HL-60 (cell line): Measurements from ENCODE around the gene SIGLEC6.
A peak's percentile ranks its signal among the peaks of the same experiment; 100 is the strongest.

Experiments
- DNase-seq, 2 experiments: peaks; one replicate each; pipeline ENCODE4 v3.0.0-alpha.2; 2010 to 2020; ENCODE audit warnings: low read depth in 1 of 2, low spot score in 1 of 2
- H3K27ac ChIP-seq: fragments of 250-450 bp; sonication (Bioruptor Pico); replicated peaks from 2 replicates; pipeline ENCODE4 v1.5.1; 2020; ENCODE audit warnings: mild to moderate bottlenecking, moderate library complexity
- H3K27me3 ChIP-seq: fragments of 250-450 bp; sonication (Bioruptor Pico); 2 replicates; pipeline ENCODE4 v1.5.1; 2021; ENCODE audit warnings: mild to moderate bottlenecking, moderate library complexity; ENCODE audit not compliant: insufficient read depth, poor library complexity, severe bottlenecking
- H3K4me3 ChIP-seq: replicated peaks from 2 replicates; pipeline ENCODE4 v1.5.1; 2011; ENCODE audit warnings: mild to moderate bottlenecking, control low read depth, low read length; ENCODE audit not compliant: insufficient read depth
- CTCF ChIP-seq: IDR thresholded peaks from one replicate; pipeline ENCODE4 v1.5.1; 2011; ENCODE audit warnings: low read length, control low read depth, inconsistent platforms; ENCODE audit not compliant: insufficient read depth
- GABPA ChIP-seq: IDR thresholded peaks from 2 replicates; pipeline ENCODE4 v1.6.1; 2012; ENCODE audit warnings: low read depth
- POLR2AphosphoS5 ChIP-seq: IDR thresholded peaks from 2 replicates; pipeline ENCODE4 v1.6.1; 2012; ENCODE audit warnings: low read depth
- REST ChIP-seq: IDR thresholded peaks from 2 replicates; pipeline ENCODE4 v1.6.1; 2012; ENCODE audit warnings: low read depth; ENCODE audit not compliant: insufficient replicate concordance
- SPI1 ChIP-seq: IDR thresholded peaks from 2 replicates; pipeline ENCODE4 v1.6.1; 2012; ENCODE audit warnings: low read depth, mild to moderate bottlenecking, borderline replicate concordance

The SIGLEC6 gene

GRCh38 chr19:51565583-51565982 lies 34.1 kb upstream of the SIGLEC6 start:
- no peaks in the 10 kb centered on the region for H3K27me3 ChIP-seq
- H3K27ac ChIP-seq: no peak overlapping the region
- no peak for TF ChIP-seq REST
- TF ChIP-seq POLR2AphosphoS5: peak; percentile 86
- peak; percentile 61; the same call in 1 of the 2 replicates for TF ChIP-seq SPI1
- peak; percentile 83 to 88 for DNase-seq
- no peak overlapping the region for H3K4me3 ChIP-seq

GRCh38 chr19:51564791-51565190 lies 33.3 kb upstream of the SIGLEC6 start:
- Histone ChIP-seq H3K27me3 (no peaks in the 10 kb centered on the region), H3K4me3 (no peak overlapping the region), H3K27ac (peak overlapping the region; percentile 27)
- TF ChIP-seq POLR2AphosphoS5: peak; percentile 32; the same call in 1 of the 2 replicates
- TF ChIP-seq REST: no peak
- TF ChIP-seq GABPA: no peak
- peak; percentile 46 for TF ChIP-seq CTCF
- TF ChIP-seq SPI1: peak; percentile 98
- peak; percentile 58 to 85 for DNase-seq

- Histone ChIP-seq H3K27me3 (no peaks in the 10 kb centered on the region), H3K4me3 (no peak overlapping the region), H3K27ac (no peak overlapping the region)
- no peak for DNase-seq
- TF ChIP-seq REST (no peak), GABPA (no peak), CTCF (no peak), SPI1 (no peak), POLR2AphosphoS5 (no peak)
Measured at GRCh38 chr19:51560339-51560738, 28.9 kb upstream of the SIGLEC6 start.
